K562 (cell line): ENCODE data around the gene BCL3. TPM values are rescaled to one million over a fixed set of nuclear protein-coding genes. Genes with fewer than 3 reads are reported as not detected.

Source experiments
- BRD4 ChIP-seq: fragments of 200-600 bp; sonication (generic); IDR thresholded peaks from 2 replicates; pipeline ENCODE4 v1.6.1; 2017; ENCODE audit warnings: inconsistent platforms
- CBFA2T3 ChIP-seq: fragments of 450-650 bp; IDR thresholded peaks from 2 replicates; pipeline ENCODE4 v1.6.1; 2017
- GTF2B ChIP-seq: IDR thresholded peaks from 2 replicates; pipeline ENCODE4 v1.6.1; 2011; ENCODE audit not compliant: insufficient read length; ENCODE audit errors: extremely low read depth
- SETDB1 ChIP-seq: IDR thresholded peaks from one replicate; pipeline ENCODE4 v1.6.1; 2012; ENCODE audit warnings: low read length, control low read depth, inconsistent platforms
- SMARCE1 ChIP-seq: fragments of 450-650 bp; IDR thresholded peaks from 2 replicates; pipeline ENCODE4 v1.7.1; 2016; ENCODE audit warnings: mild to moderate bottlenecking
- polyA plus RNA-seq, 8 experiments: library from polyadenylated mRNA; depleted of rRNA in 4 of 8; stranded (reverse) in 5 of 8; unstranded in 3 of 8; fragments of >200 nt; fragmentation: Nextera tagmentation in 2 of 8; fragmentation: Illumina TruSeq in 1 of 8; extraction: Ambion mirVana in 2 of 8; extraction: Trizol in 1 of 8; gene quantifications; 2 replicates each; pipeline versions ENCODE4 v1.2.1 to v1.2.3, GENCODE V29; 2011 to 2014; ENCODE audit warnings: inconsistent platforms in 1 of 8, missing spikeins in 1 of 8
- total RNA-seq, 7 experiments: library from RNA; depleted of rRNA in 6 of 7; stranded (reverse); fragments of >200 nt in 6 of 7; fragmentation: Illumina TruSeq in 2 of 7; extraction: Trizol in 2 of 7; gene quantifications; 2 replicates each; pipeline versions ENCODE4 v1.2.1 to v1.2.3, GENCODE V29; 2011 to 2021; ENCODE audit warnings: low replicate concordance in 1 of 7
- TF ChIP-seq, protein P1 (sequence below): fragments of 450-650 bp; formaldehyde crosslinking; conservative IDR thresholded peaks from 2 replicates; pipeline ENCODE4 v1.4.0; 2022; ENCODE audit warnings: mild to moderate bottlenecking, missing genetic modification characterization
- TF ChIP-seq, protein P2 (sequence below): fragments of 450-650 bp; IDR thresholded peaks from 2 replicates; pipeline ENCODE4 v1.6.1; 2016; ENCODE audit warnings: borderline replicate concordance
- TF ChIP-seq, protein P3 (sequence below): sonication (generic); formaldehyde crosslinking; IDR thresholded peaks from 2 replicates; pipeline ENCODE4 v1.8.1; 2023; ENCODE audit warnings: mild to moderate bottlenecking, missing genetic modification reagents
- TF ChIP-seq, protein P4 (sequence below): fragments of 450-650 bp; formaldehyde crosslinking; IDR thresholded peaks from 2 replicates; pipeline ENCODE4 v1.4.0; 2022; ENCODE audit warnings: missing genetic modification characterization
- TF ChIP-seq, protein P5 (sequence below): fragments of 450-650 bp; IDR thresholded peaks from one replicate; pipeline ENCODE4 v1.6.1; 2018; ENCODE audit warnings: mild to moderate bottlenecking, moderate library complexity; ENCODE audit not compliant: partially characterized antibody
- TF ChIP-seq, protein P6 (sequence below): fragments of 150-350 bp; IDR thresholded peaks from 2 replicates; pipeline ENCODE4 v1.6.1; 2014; ENCODE audit warnings: low read depth, mild to moderate bottlenecking, low read length, borderline replicate concordance
- TF ChIP-seq, protein P7 (sequence below): fragments of 250-450 bp; sonication (Bioruptor Pico); IDR thresholded peaks from 2 replicates; pipeline ENCODE4 v1.8.0; 2022; ENCODE audit warnings: inconsistent platforms, mild to moderate bottlenecking, moderate library complexity, borderline replicate concordance

BCL3 gene
- total and polyA plus RNA-seq, 9 of the 15 experiments (the other 6 are each of a cell fraction or from before 2014, with no cell fraction given): 0.03 to 2.4 (median 0.50) TPM; not detected in 1

GRCh38 chr19:44799627-44800346 is 51.3 kb downstream of the BCL3 start (continued):
- TF ChIP-seq, protein P1, sequence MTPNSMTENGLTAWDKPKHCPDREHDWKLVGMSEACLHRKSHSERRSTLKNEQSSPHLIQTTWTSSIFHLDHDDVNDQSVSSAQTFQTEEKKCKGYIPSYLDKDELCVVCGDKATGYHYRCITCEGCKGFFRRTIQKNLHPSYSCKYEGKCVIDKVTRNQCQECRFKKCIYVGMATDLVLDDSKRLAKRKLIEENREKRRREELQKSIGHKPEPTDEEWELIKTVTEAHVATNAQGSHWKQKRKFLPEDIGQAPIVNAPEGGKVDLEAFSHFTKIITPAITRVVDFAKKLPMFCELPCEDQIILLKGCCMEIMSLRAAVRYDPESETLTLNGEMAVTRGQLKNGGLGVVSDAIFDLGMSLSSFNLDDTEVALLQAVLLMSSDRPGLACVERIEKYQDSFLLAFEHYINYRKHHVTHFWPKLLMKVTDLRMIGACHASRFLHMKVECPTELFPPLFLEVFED: 0 out of 2 replicates have a peak, but pooled peaks have one; percentile 23
- TF ChIP-seq CBFA2T3 (no peak), BRD4 (no peak), SMARCE1 (no peak), SETDB1 (no peak), GTF2B (no peak)
- TF ChIP-seq, protein P2, sequence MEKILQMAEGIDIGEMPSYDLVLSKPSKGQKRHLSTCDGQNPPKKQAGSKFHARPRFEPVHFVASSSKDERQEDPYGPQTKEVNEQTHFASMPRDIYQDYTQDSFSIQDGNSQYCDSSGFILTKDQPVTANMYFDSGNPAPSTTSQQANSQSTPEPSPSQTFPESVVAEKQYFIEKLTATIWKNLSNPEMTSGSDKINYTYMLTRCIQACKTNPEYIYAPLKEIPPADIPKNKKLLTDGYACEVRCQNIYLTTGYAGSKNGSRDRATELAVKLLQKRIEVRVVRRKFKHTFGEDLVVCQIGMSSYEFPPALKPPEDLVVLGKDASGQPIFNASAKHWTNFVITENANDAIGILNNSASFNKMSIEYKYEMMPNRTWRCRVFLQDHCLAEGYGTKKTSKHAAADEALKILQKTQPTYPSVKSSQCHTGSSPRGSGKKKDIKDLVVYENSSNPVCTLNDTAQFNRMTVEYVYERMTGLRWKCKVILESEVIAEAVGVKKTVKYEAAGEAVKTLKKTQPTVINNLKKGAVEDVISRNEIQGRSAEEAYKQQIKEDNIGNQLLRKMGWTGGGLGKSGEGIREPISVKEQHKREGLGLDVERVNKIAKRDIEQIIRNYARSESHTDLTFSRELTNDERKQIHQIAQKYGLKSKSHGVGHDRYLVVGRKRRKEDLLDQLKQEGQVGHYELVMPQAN: 0 out of 2 replicates have a peak, but pooled peaks have one; percentile 24
- TF ChIP-seq, protein P3, sequence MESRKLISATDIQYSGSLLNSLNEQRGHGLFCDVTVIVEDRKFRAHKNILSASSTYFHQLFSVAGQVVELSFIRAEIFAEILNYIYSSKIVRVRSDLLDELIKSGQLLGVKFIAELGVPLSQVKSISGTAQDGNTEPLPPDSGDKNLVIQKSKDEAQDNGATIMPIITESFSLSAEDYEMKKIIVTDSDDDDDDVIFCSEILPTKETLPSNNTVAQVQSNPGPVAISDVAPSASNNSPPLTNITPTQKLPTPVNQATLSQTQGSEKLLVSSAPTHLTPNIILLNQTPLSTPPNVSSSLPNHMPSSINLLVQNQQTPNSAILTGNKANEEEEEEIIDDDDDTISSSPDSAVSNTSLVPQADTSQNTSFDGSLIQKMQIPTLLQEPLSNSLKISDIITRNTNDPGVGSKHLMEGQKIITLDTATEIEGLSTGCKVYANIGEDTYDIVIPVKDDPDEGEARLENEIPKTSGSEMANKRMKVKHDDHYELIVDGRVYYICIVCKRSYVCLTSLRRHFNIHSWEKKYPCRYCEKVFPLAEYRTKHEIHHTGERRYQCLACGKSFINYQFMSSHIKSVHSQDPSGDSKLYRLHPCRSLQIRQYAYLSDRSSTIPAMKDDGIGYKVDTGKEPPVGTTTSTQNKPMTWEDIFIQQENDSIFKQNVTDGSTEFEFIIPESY (CRISPR knock-in tag): peak; percentile 18; the same call in 1 of the 2 replicates
- TF ChIP-seq, protein P4, sequence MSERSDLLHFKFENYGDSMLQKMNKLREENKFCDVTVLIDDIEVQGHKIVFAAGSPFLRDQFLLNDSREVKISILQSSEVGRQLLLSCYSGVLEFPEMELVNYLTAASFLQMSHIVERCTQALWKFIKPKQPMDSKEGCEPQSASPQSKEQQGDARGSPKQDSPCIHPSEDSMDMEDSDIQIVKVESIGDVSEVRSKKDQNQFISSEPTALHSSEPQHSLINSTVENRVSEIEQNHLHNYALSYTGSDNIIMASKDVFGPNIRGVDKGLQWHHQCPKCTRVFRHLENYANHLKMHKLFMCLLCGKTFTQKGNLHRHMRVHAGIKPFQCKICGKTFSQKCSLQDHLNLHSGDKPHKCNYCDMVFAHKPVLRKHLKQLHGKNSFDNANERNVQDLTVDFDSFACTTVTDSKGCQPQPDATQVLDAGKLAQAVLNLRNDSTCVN (CRISPR knock-in tag): peak; percentile 80; the same call in 1 of the 2 replicates
- TF ChIP-seq, protein P5, sequence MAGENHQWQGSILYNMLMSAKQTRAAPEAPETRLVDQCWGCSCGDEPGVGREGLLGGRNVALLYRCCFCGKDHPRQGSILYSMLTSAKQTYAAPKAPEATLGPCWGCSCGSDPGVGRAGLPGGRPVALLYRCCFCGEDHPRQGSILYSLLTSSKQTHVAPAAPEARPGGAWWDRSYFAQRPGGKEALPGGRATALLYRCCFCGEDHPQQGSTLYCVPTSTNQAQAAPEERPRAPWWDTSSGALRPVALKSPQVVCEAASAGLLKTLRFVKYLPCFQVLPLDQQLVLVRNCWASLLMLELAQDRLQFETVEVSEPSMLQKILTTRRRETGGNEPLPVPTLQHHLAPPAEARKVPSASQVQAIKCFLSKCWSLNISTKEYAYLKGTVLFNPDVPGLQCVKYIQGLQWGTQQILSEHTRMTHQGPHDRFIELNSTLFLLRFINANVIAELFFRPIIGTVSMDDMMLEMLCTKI: no peak
- TF ChIP-seq, protein P6, sequence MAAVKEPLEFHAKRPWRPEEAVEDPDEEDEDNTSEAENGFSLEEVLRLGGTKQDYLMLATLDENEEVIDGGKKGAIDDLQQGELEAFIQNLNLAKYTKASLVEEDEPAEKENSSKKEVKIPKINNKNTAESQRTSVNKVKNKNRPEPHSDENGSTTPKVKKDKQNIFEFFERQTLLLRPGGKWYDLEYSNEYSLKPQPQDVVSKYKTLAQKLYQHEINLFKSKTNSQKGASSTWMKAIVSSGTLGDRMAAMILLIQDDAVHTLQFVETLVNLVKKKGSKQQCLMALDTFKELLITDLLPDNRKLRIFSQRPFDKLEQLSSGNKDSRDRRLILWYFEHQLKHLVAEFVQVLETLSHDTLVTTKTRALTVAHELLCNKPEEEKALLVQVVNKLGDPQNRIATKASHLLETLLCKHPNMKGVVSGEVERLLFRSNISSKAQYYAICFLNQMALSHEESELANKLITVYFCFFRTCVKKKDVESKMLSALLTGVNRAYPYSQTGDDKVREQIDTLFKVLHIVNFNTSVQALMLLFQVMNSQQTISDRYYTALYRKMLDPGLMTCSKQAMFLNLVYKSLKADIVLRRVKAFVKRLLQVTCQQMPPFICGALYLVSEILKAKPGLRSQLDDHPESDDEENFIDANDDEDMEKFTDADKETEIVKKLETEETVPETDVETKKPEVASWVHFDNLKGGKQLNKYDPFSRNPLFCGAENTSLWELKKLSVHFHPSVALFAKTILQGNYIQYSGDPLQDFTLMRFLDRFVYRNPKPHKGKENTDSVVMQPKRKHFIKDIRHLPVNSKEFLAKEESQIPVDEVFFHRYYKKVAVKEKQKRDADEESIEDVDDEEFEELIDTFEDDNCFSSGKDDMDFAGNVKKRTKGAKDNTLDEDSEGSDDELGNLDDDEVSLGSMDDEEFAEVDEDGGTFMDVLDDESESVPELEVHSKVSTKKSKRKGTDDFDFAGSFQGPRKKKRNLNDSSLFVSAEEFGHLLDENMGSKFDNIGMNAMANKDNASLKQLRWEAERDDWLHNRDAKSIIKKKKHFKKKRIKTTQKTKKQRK: no peak
- TF ChIP-seq, protein P7, sequence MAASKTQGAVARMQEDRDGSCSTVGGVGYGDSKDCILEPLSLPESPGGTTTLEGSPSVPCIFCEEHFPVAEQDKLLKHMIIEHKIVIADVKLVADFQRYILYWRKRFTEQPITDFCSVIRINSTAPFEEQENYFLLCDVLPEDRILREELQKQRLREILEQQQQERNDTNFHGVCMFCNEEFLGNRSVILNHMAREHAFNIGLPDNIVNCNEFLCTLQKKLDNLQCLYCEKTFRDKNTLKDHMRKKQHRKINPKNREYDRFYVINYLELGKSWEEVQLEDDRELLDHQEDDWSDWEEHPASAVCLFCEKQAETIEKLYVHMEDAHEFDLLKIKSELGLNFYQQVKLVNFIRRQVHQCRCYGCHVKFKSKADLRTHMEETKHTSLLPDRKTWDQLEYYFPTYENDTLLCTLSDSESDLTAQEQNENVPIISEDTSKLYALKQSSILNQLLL (CRISPR knock-in tag): no peak
